GM12878 (cell line): ENCODE results near the gene LEMD2. TPM values are rescaled to one million over a fixed set of nuclear protein-coding genes. Genes with fewer than 3 reads are reported as not detected.

Experiments
- ATAC-seq: fragments of 200-7000 bp; cut with Tn5 transposase; 3 replicates; pipeline ENCODE4 v1.9.1; 2020; ENCODE audit warnings: mild to moderate bottlenecking, moderate library complexity
- BruUV-seq: library from RNA; stranded (reverse); fragments of 400-500 nt; replicated peaks from 2 replicates; lab custom pipeline; 2021; lab: Mats Ljungman, UMichigan
- CTCF ChIA-PET: fragments of 300-600 bp; sonication (Branson Sonifier 250); formaldehyde crosslinking; extraction: SDS; loops from one replicate; lab custom pipeline; 2021; ENCODE audit warnings: inconsistent platforms; lab: Yijun Ruan, JAX
- POLR2A ChIA-PET: fragments of 350-600 bp; formaldehyde crosslinking; extraction: SDS; loops from one replicate; lab custom pipeline; 2021; ENCODE audit warnings: inconsistent platforms; lab: Charles Lee
- RAD21 ChIA-PET: fragments of 300-600 bp; sonication (Branson Sonifier 250); formaldehyde crosslinking; loops from one replicate; lab custom pipeline; 2023; ENCODE audit warnings: antibody characterized with exemption; ENCODE audit not compliant: unreplicated experiment; lab: Charles Lee
- SMC1A ChIA-PET: fragments of 300-600 bp; sonication (Branson Sonifier 250); formaldehyde crosslinking; loops from one replicate; lab custom pipeline; 2023; ENCODE audit not compliant: unreplicated experiment, uncharacterized antibody; lab: Charles Lee
- DNase-seq: peaks from one replicate; pipeline ENCODE4 v3.0.0-alpha.2; 2011; ENCODE audit warnings: low read depth, low spot score
- FAIRE-seq: peaks from 3 replicates; lab custom pipeline; 2011; peaks lifted over from hg19 to GRCh38; lab: Jason Lieb, UNC
- H2AFZ ChIP-seq: 2 replicates; pipeline ENCODE4 v1.6.0; 2011; ENCODE audit warnings: low read depth, low read length, control low read depth; ENCODE audit not compliant: control insufficient read depth
- H3K27ac ChIP-seq: 2 replicates; pipeline ENCODE4 v1.5.1; 2011; ENCODE audit warnings: control low read depth; ENCODE audit not compliant: control insufficient read depth, insufficient read depth
- H3K27me3 ChIP-seq, 2 experiments: replicated peaks in 1 of 2; 2 replicates each; pipeline versions ENCODE4 v1.6.0 to v1.6.1; 2011; ENCODE audit warnings: low read length in 1 of 2; ENCODE audit not compliant: control insufficient read depth in 2 of 2, insufficient read depth in 2 of 2
- H3K36me3 ChIP-seq, 2 experiments: 2 replicates each; pipeline ENCODE4 v1.5.1; 2011; ENCODE audit warnings: low read length in 1 of 2; ENCODE audit not compliant: control insufficient read depth in 2 of 2, insufficient read depth in 2 of 2
- H3K4me1 ChIP-seq: 2 replicates; pipeline ENCODE4 v1.6.1; 2011; ENCODE audit warnings: mild to moderate bottlenecking, low read length, moderate library complexity, mixed read lengths; ENCODE audit not compliant: control insufficient read depth, insufficient read depth
- H3K4me2 ChIP-seq: 2 replicates; pipeline ENCODE4 v1.6.0; 2011; ENCODE audit warnings: control low read depth; ENCODE audit not compliant: control insufficient read depth, insufficient read depth
- H3K4me3 ChIP-seq: fragments of 200-600 bp; sonication (generic); 2 replicates; pipeline ENCODE4 v1.5.1; 2016
- H3K79me2 ChIP-seq: 2 replicates; pipeline ENCODE4 v1.6.0; 2011; ENCODE audit warnings: low read length; ENCODE audit not compliant: control insufficient read depth, insufficient read depth
- H3K9ac ChIP-seq: 2 replicates; pipeline ENCODE4 v1.8.0; 2011; ENCODE audit warnings: low read length, control low read depth, mixed read lengths; ENCODE audit not compliant: control insufficient read depth, insufficient read depth
- H3K9me3 ChIP-seq: replicated peaks from 3 replicates; pipeline ENCODE4 v1.5.1; 2011; ENCODE audit warnings: mild to moderate bottlenecking, low read length; ENCODE audit not compliant: control insufficient read depth, insufficient read depth
- H4K20me1 ChIP-seq: 2 replicates; pipeline ENCODE4 v1.6.0; 2011; ENCODE audit not compliant: control insufficient read depth, insufficient read depth
- EP300 ChIP-seq, 2 experiments: fragments of 150-350 bp in 1 of 2; IDR thresholded peaks; 2 replicates each; pipeline ENCODE4 v1.6.1; 2011 to 2012; ENCODE audit warnings: low read depth in 2 of 2, low read length in 2 of 2, borderline replicate concordance in 1 of 2, improper control_type of control experiment in 1 of 2, inconsistent platforms in 1 of 2; ENCODE audit not compliant: control insufficient read depth in 1 of 2
- MYB ChIP-seq: fragments of 150-350 bp; IDR thresholded peaks from 2 replicates; pipeline ENCODE4 v1.6.1; 2014; ENCODE audit warnings: mild to moderate bottlenecking, low read depth, low read length, borderline replicate concordance
- NFXL1 ChIP-seq: fragments of 450-650 bp; IDR thresholded peaks from 2 replicates; pipeline ENCODE4 v1.6.1; 2017; ENCODE audit warnings: antibody characterized with exemption, mild to moderate bottlenecking, borderline replicate concordance
- PRDM15 ChIP-seq: fragments of 450-650 bp; formaldehyde crosslinking; IDR thresholded peaks from 2 replicates; pipeline ENCODE4 v1.4.0; 2020; ENCODE audit warnings: mild to moderate bottlenecking, moderate library complexity
- WGBS: methylation state at CpG from one replicate; pipeline ENCODE4 v1.1.6; 2016; ENCODE audit warnings: low lambda C conversion rate; ENCODE audit not compliant: insufficient replicate concordance, insufficient coverage; ENCODE audit errors: missing lambda C conversion rate; 5-methylcytosine and 5-hydroxymethylcytosine counted together
- in situ Hi-C: fragments of 300-500 bp; cut with MboI; formaldehyde crosslinking; loops from 9 replicates; pipeline ENCODE4 v1.14.3; 2018; ENCODE audit warnings: mixed read lengths
- intact Hi-C: fragments of 100-400 bp; cut with micrococcal nuclease; formaldehyde crosslinking; loops from one replicate; pipeline ENCODE4 v1.14.2; 2022; ENCODE audit not compliant: unreplicated experiment
- polyA plus RNA-seq, 11 experiments: library from polyadenylated mRNA; depleted of rRNA in 4 of 11; unstranded in 6 of 11; stranded (reverse) in 5 of 11; fragments of >200 nt; fragmentation: Nextera tagmentation in 4 of 11; fragmentation: Illumina TruSeq in 1 of 11; extraction: Ambion mirVana in 4 of 11; extraction: Trizol in 1 of 11; gene quantifications; 1 replicate in 1 of 11; 2 replicates in 10 of 11; pipeline versions ENCODE4 v1.2.1 to v1.2.3, GENCODE V29; 2011 to 2016; ENCODE audit warnings: inconsistent platforms in 2 of 11, missing spikeins in 2 of 11, low read depth in 1 of 11
- total RNA-seq, 4 experiments: library from RNA; depleted of rRNA in 3 of 4; stranded (reverse); fragments of >200 nt in 3 of 4; fragmentation: Illumina TruSeq in 1 of 4; extraction: Trizol in 1 of 4; gene quantifications; 2 replicates each; pipeline versions ENCODE4 v1.2.1 to v1.2.3, GENCODE V29; 2013 to 2021

Gene LEMD2
- total and polyA plus RNA-seq, 10 of the 15 experiments (the other 5 are each of a cell fraction or from before 2014, with no cell fraction given), result 0.45 to 47.1 (median 22.8) TPM

GRCh38 chr6:33822575-33823395 lies 33.9 kb upstream of the LEMD2 start (continued):
- TF ChIP-seq PRDM15, result no peak

GRCh38 chr6:33820784-33821520 lies 32.0 kb upstream of the LEMD2 start:
- H3K36me3 ChIP-seq, result no peaks in the 10 kb centered on the region
- in situ Hi-C loops, result no loop called here
- ChIA-PET POLR2A (no interaction called here), CTCF (no interaction called here), SMC1A (no interaction called here), RAD21 (no interaction called here)
- peaks cover 2 to 3% of the 10 kb centered on the region in 2 experiments; a peak in 3 of 4 replicates for H3K27me3 ChIP-seq
- FAIRE-seq (no peak), ATAC-seq (no peak), DNase-seq (no peak)
- BruUV-seq, result no TSS peak
- WGBS, result 43% methylated on average over 7 of the region's 7 CpGs
- H3K9ac ChIP-seq, result no peak overlapping the region
- no peaks in the 10 kb centered on the region for H3K79me2 ChIP-seq
- 0 out of 2 replicates have a peak, but pooled peaks cover 3% of the 10 kb centered on the region for H4K20me1 ChIP-seq
- H3K4me3 ChIP-seq, result no peak overlapping the region
- H3K4me2 ChIP-seq, result no peak overlapping the region
- no peak overlapping the region for H3K27ac ChIP-seq
- no peak overlapping the region for H2AFZ ChIP-seq
- no peaks in the 10 kb centered on the region for H3K9me3 ChIP-seq
- no peaks in the 10 kb centered on the region for H3K4me1 ChIP-seq
- intact Hi-C loops, result no loop called here
- TF ChIP-seq MYB (no peak), EP300 (IDR thresholded peaks at IDR 0.05; ENCODE audit: borderline replicate concordance in 1 of 2, control insufficient read depth in 1 of 2, low read depth in 2 of 2, low read length in 2 of 2) (no peak), NFXL1 (no peak)
- TF ChIP-seq, all 136 proteins: peak for 0
